Caco-2 (cell line): ENCODE measurements around the gene CLEC16A. TPM values are rescaled to one million over a fixed set of nuclear protein-coding genes. Genes with fewer than 3 reads are reported as not detected.

Experiments used
- BruUV-seq: library from RNA; stranded (reverse); fragments of 400-500 nt; replicated peaks from 2 replicates; lab custom pipeline; 2021; lab: Mats Ljungman, UMichigan
- CTCF ChIA-PET: fragments of 300-600 bp; sonication (Branson Sonifier 250); formaldehyde crosslinking; loops from one replicate; lab custom pipeline; 2022; ENCODE audit warnings: antibody characterized with exemption; lab: Charles Lee
- POLR2A ChIA-PET: fragments of 300-600 bp; sonication (Branson Sonifier 250); formaldehyde crosslinking; loops from one replicate; lab custom pipeline; 2022; ENCODE audit warnings: antibody characterized with exemption; lab: Charles Lee
- DNase-seq, 2 experiments: peaks; one replicate each; pipeline versions ENCODE4 v3.0.0 to v3.0.0-alpha.2; 2020 to 2022
- H3K27me3 ChIP-seq: replicated peaks from 2 replicates; pipeline ENCODE4 v1.6.0; 2011; ENCODE audit warnings: low read length; ENCODE audit not compliant: control insufficient read depth, insufficient read depth
- H3K36me3 ChIP-seq: 2 replicates; pipeline ENCODE4 v1.5.1; 2011; ENCODE audit warnings: low read length; ENCODE audit not compliant: control insufficient read depth, insufficient read depth
- H3K4me1 ChIP-seq: fragments of 250-450 bp; sonication (Bioruptor Pico); 2 replicates; pipeline ENCODE4 v1.5.1; 2020; ENCODE audit warnings: mild to moderate bottlenecking
- H3K4me3 ChIP-seq: 2 replicates; pipeline ENCODE4 v1.5.1; 2011; ENCODE audit warnings: low read depth, mild to moderate bottlenecking, control low read depth, low read length
- H3K9me3 ChIP-seq: fragments of 250-450 bp; sonication (Bioruptor Pico); 2 replicates; pipeline ENCODE4 v1.5.1; 2020; ENCODE audit warnings: mild to moderate bottlenecking, moderate library complexity
- H3K27ac Mint-ChIP-seq: one replicate; pipeline ENCODE4 v1.8.0; 2022; ENCODE audit warnings: mixed read lengths; ENCODE audit not compliant: unreplicated experiment
- H3K27me3 Mint-ChIP-seq: one replicate; pipeline ENCODE4 v1.8.0; 2022; ENCODE audit warnings: mixed read lengths; ENCODE audit not compliant: insufficient read depth, unreplicated experiment
- H3K36me3 Mint-ChIP-seq: one replicate; pipeline ENCODE4 v1.8.0; 2022; ENCODE audit warnings: mild to moderate bottlenecking, mixed read lengths; ENCODE audit not compliant: insufficient read depth, unreplicated experiment
- H3K4me1 Mint-ChIP-seq: one replicate; pipeline ENCODE4 v1.8.0; 2022; ENCODE audit warnings: low read depth, mixed read lengths; ENCODE audit not compliant: unreplicated experiment
- H3K4me3 Mint-ChIP-seq: one replicate; pipeline ENCODE4 v1.8.0; 2022; ENCODE audit warnings: mild to moderate bottlenecking, moderate library complexity, mixed read lengths; ENCODE audit not compliant: unreplicated experiment
- H3K9me3 Mint-ChIP-seq: one replicate; pipeline ENCODE4 v1.8.0; 2022; ENCODE audit warnings: mixed read lengths; ENCODE audit not compliant: unreplicated experiment
- CTCF ChIP-seq, 2 experiments: fragments of 200-600 bp in 1 of 2; IDR thresholded peaks; 1 replicate in 1 of 2; 2 replicates in 1 of 2; pipeline versions ENCODE4 v1.5.1 to v1.8.0; 2011 to 2022; ENCODE audit warnings: antibody characterized with exemption in 1 of 2, control low read depth in 1 of 2, inconsistent platforms in 1 of 2, low read depth in 1 of 2, low read length in 1 of 2, mild to moderate bottlenecking in 1 of 2, moderate library complexity in 1 of 2; ENCODE audit not compliant: insufficient read depth in 1 of 2, severe bottlenecking in 1 of 2, unreplicated experiment in 1 of 2
- intact Hi-C: fragments of 100-400 bp; cut with micrococcal nuclease; formaldehyde crosslinking; loops from one replicate; pipeline ENCODE4 v1.10.0; 2022; ENCODE audit not compliant: unreplicated experiment
- total RNA-seq: library from RNA; stranded (reverse); gene quantifications from 2 replicates; pipeline ENCODE4 v1.2.3, GENCODE V29; 2022

CLEC16A gene
- total RNA-seq, 1 experiment from 2014 or later, result 27.0 TPM

DNA sequence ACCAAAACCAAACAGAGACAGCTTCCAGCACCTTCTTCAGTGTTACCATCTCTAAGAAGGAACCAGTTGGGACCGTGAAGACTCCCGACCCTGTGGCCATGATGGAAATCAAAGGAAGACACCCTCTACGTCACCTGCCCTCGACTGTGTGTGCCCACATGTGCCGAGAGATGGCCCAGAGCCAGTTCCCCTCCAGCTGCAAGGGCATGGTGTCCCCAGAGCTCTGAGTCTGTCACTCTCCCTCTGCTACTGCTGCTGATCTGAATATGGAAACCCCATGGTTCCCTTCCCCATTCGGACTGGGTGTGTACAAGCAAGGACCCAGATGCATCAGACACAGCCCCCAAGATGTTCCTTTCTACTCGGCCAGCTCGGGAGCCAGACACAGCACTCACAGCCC is 235.2 kb downstream of the CLEC16A start:
- no peak for DNase-seq
- peaks cover 10% of the 10 kb centered on the region for H3K36me3 Mint-ChIP-seq
- no peaks in the 10 kb centered on the region for H3K9me3 Mint-ChIP-seq
- no TSS peak for BruUV-seq
- H3K36me3 ChIP-seq, result no peaks in the 10 kb centered on the region
- no peak overlapping the region for H3K4me3 Mint-ChIP-seq
- intact Hi-C loops, result no loop called here
- H3K4me1 ChIP-seq, result no peaks in the 10 kb centered on the region
- H3K27me3 ChIP-seq, result no peaks in the 10 kb centered on the region
- no peak for TF ChIP-seq CTCF (IDR thresholded peaks at IDR 0.05; ENCODE audit: insufficient read depth in 1 of 2, low read depth in 1 of 2, low read length in 1 of 2, severe bottlenecking in 1 of 2, unreplicated experiment in 1 of 2)
- H3K4me1 Mint-ChIP-seq, result no peaks in the 10 kb centered on the region
- H3K9me3 ChIP-seq, result no peaks in the 10 kb centered on the region
- no peaks in the 10 kb centered on the region for H3K27me3 Mint-ChIP-seq
- ChIA-PET CTCF (no interaction called here), POLR2A (no interaction called here)
- no peak overlapping the region for H3K4me3 ChIP-seq
- H3K27ac Mint-ChIP-seq, result no peak overlapping the region

DNA sequence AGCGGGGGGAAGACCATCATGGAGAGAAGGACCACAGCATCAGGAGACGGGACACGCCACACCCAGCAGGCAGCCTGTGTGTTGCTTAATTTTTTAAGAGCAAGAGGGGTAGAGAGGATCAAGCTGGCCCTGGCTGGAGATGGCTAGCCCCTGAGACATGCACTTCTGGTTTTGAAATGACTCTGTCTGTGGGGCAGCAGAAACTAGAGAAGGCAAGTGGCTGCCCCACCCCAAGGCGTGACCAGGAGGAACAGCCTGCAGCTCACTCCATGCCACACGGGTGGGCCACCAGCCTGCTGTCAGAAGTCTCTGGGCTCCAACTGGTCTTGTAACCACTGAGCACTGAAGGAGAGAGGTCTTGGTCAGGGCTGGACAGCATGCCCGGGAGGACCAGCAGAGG is 236.1 kb downstream of the CLEC16A start:
- no peaks in the 10 kb centered on the region for H3K27me3 ChIP-seq
- H3K27me3 Mint-ChIP-seq, result no peaks in the 10 kb centered on the region
- no peaks in the 10 kb centered on the region for H3K36me3 ChIP-seq
- no peaks in the 10 kb centered on the region for H3K4me1 ChIP-seq
- H3K4me3 ChIP-seq, result no peak overlapping the region
- no peak for TF ChIP-seq CTCF (IDR thresholded peaks at IDR 0.05; ENCODE audit: insufficient read depth in 1 of 2, low read depth in 1 of 2, low read length in 1 of 2, severe bottlenecking in 1 of 2, unreplicated experiment in 1 of 2)
- no peaks in the 10 kb centered on the region for H3K9me3 Mint-ChIP-seq
- POLR2A ChIA-PET, result no interaction called here
- no peak for DNase-seq
- CTCF ChIA-PET, result interaction anchor here (0.6 kb wide), 1 partner anchor 159 kb away, joined by 4 read pairs; no protein-coding TSS in a partner anchor
- peaks cover 10% of the 10 kb centered on the region for H3K36me3 Mint-ChIP-seq
- no peak overlapping the region for H3K27ac Mint-ChIP-seq
- H3K4me3 Mint-ChIP-seq, result no peak overlapping the region
- intact Hi-C loops, result no loop called here
- BruUV-seq, result no TSS peak
- H3K9me3 ChIP-seq, result no peaks in the 10 kb centered on the region
- no peaks in the 10 kb centered on the region for H3K4me1 Mint-ChIP-seq

GRCh38 chr16:11181242-11181898 is 237.0 kb downstream of the CLEC16A start:
- H3K27ac Mint-ChIP-seq, result no peak overlapping the region
- no peak overlapping the region for H3K4me3 Mint-ChIP-seq
- POLR2A ChIA-PET, result no interaction called here
- intact Hi-C loops, result no loop called here
- no peaks in the 10 kb centered on the region for H3K9me3 ChIP-seq
- CTCF ChIA-PET, result no interaction called here
- DNase-seq, result no peak
- no peaks in the 10 kb centered on the region for H3K27me3 ChIP-seq
- no peaks in the 10 kb centered on the region for H3K4me1 ChIP-seq
- no peak overlapping the region for H3K4me3 ChIP-seq
- no peak for TF ChIP-seq CTCF (IDR thresholded peaks at IDR 0.05; ENCODE audit: insufficient read depth in 1 of 2, low read depth in 1 of 2, low read length in 1 of 2, severe bottlenecking in 1 of 2, unreplicated experiment in 1 of 2)
- H3K36me3 Mint-ChIP-seq, result peaks cover 10% of the 10 kb centered on the region
- no peaks in the 10 kb centered on the region for H3K9me3 Mint-ChIP-seq
- H3K4me1 Mint-ChIP-seq, result no peaks in the 10 kb centered on the region
- no TSS peak for BruUV-seq
- H3K36me3 ChIP-seq, result no peaks in the 10 kb centered on the region
- H3K27me3 Mint-ChIP-seq, result no peaks in the 10 kb centered on the region
